WTC11 (cell line): ENCODE measurements around the gene KCNJ1. TPM values are rescaled to one million over a fixed set of nuclear protein-coding genes. Genes with fewer than 3 reads are reported as not detected.

ENCODE experiments used
- ATAC-seq: fragments of 200-7000 bp; cut with Tn5 transposase; 2 replicates; pipeline ENCODE4 v1.10.0; 2021; ENCODE audit warnings: mild to moderate bottlenecking, moderate library complexity
- CTCF ChIA-PET: fragments of 300-600 bp; sonication (Branson Sonifier 250); formaldehyde crosslinking; loops from one replicate; lab custom pipeline; 2021; ENCODE audit warnings: antibody characterized with exemption; lab: Charles Lee
- POLR2A ChIA-PET: fragments of 350-600 bp; sonication (Branson Sonifier 250); formaldehyde crosslinking; loops from one replicate; lab custom pipeline; 2021; ENCODE audit warnings: antibody characterized with exemption; lab: Charles Lee
- DNase-seq: peaks from one replicate; pipeline ENCODE4 v3.0.0; 2021; ENCODE audit warnings: low spot score
- H3K27ac Mint-ChIP-seq: 2 replicates; pipeline ENCODE4 v1.8.0; 2021; ENCODE audit warnings: mixed read lengths
- H3K27me3 Mint-ChIP-seq: 2 replicates; pipeline ENCODE4 v1.8.0; 2021; ENCODE audit warnings: low read depth, mild to moderate bottlenecking, moderate library complexity, mixed read lengths
- H3K36me3 Mint-ChIP-seq: 2 replicates; pipeline ENCODE4 v1.8.0; 2021; ENCODE audit warnings: mixed read lengths
- H3K4me1 Mint-ChIP-seq: 2 replicates; pipeline ENCODE4 v1.8.0; 2022; ENCODE audit warnings: mixed read lengths
- H3K4me3 Mint-ChIP-seq: 2 replicates; pipeline ENCODE4 v1.8.0; 2021; ENCODE audit warnings: mild to moderate bottlenecking, moderate library complexity, mixed read lengths
- H3K9me3 Mint-ChIP-seq: 2 replicates; pipeline ENCODE4 v1.8.0; 2021; ENCODE audit warnings: mixed read lengths
- ATF1 ChIP-seq: sonication (generic); formaldehyde crosslinking; IDR thresholded peaks from 2 replicates; pipeline ENCODE4 v1.8.1; 2023; ENCODE audit warnings: mild to moderate bottlenecking, moderate library complexity, missing genetic modification reagents
- CBFB ChIP-seq: sonication (generic); formaldehyde crosslinking; IDR thresholded peaks from 2 replicates; pipeline ENCODE4 v1.8.1; 2022; ENCODE audit warnings: mild to moderate bottlenecking, low read depth, missing genetic modification reagents
- CDX4 ChIP-seq: fragments of 250-450 bp; sonication (Bioruptor Pico); IDR thresholded peaks from 2 replicates; pipeline ENCODE4 v1.9.0; 2021; ENCODE audit warnings: moderate library complexity, mild to moderate bottlenecking, inconsistent platforms, borderline replicate concordance
- GABPB1 ChIP-seq: sonication (generic); formaldehyde crosslinking; IDR thresholded peaks from 2 replicates; pipeline ENCODE4 v1.8.1; 2023; ENCODE audit warnings: mild to moderate bottlenecking, missing genetic modification reagents
- HMGA2 ChIP-seq: fragments of 250-450 bp; sonication (Bioruptor Pico); IDR thresholded peaks from 2 replicates; pipeline ENCODE4 v1.4.0; 2021; ENCODE audit warnings: mild to moderate bottlenecking, moderate library complexity
- IRF2 ChIP-seq: sonication (generic); formaldehyde crosslinking; IDR thresholded peaks from 2 replicates; pipeline ENCODE4 v1.8.0; 2022; ENCODE audit warnings: low read depth, missing genetic modification reagents, borderline replicate concordance
- JAZF1 ChIP-seq: fragments of 250-450 bp; sonication (Bioruptor Pico); IDR thresholded peaks from 2 replicates; pipeline ENCODE4 v1.9.0; 2021; ENCODE audit warnings: moderate library complexity, mild to moderate bottlenecking, inconsistent platforms
- MLX ChIP-seq: sonication (generic); formaldehyde crosslinking; IDR thresholded peaks from 2 replicates; pipeline ENCODE4 v1.8.1; 2023; ENCODE audit warnings: mild to moderate bottlenecking, missing genetic modification reagents, moderate library complexity
- NFATC4 ChIP-seq: fragments of 250-450 bp; sonication (Bioruptor Pico); IDR thresholded peaks from 2 replicates; pipeline ENCODE4 v1.9.0; 2021; ENCODE audit warnings: mild to moderate bottlenecking
- NR2C2 ChIP-seq: sonication (generic); formaldehyde crosslinking; IDR thresholded peaks from 2 replicates; pipeline ENCODE4 v1.8.0; 2022; ENCODE audit warnings: mild to moderate bottlenecking, missing genetic modification reagents
- PREB ChIP-seq: sonication (generic); formaldehyde crosslinking; IDR thresholded peaks from 2 replicates; pipeline ENCODE4 v1.8.1; 2022; ENCODE audit warnings: mild to moderate bottlenecking, missing genetic modification reagents, moderate library complexity, borderline replicate concordance
- STAT6 ChIP-seq: sonication (generic); formaldehyde crosslinking; conservative IDR thresholded peaks from 2 replicates; pipeline ENCODE4 v1.8.1; 2023; ENCODE audit warnings: mild to moderate bottlenecking, low read depth, missing genetic modification reagents, moderate library complexity
- TP53 ChIP-seq: sonication (generic); formaldehyde crosslinking; IDR thresholded peaks from 2 replicates; pipeline ENCODE4 v1.8.1; 2023; ENCODE audit warnings: mild to moderate bottlenecking, missing genetic modification reagents
- USF1 ChIP-seq: sonication (generic); formaldehyde crosslinking; IDR thresholded peaks from 2 replicates; pipeline ENCODE4 v1.8.0; 2022; ENCODE audit warnings: mild to moderate bottlenecking, missing genetic modification reagents
- ZNF263 ChIP-seq: sonication (generic); formaldehyde crosslinking; IDR thresholded peaks from 2 replicates; pipeline ENCODE4 v1.8.1; 2022; ENCODE audit warnings: low read depth, mild to moderate bottlenecking, moderate library complexity, missing genetic modification reagents
- ZNF671 ChIP-seq: fragments of 250-450 bp; sonication (Bioruptor Pico); IDR thresholded peaks from 2 replicates; pipeline ENCODE4 v1.8.0; 2021; ENCODE audit warnings: mild to moderate bottlenecking
- total RNA-seq: library from RNA; stranded (reverse); gene quantifications from 3 replicates; pipeline ENCODE4 v1.2.3, GENCODE V29; 2021
- TF ChIP-seq, protein P1 (sequence below): sonication (generic); formaldehyde crosslinking; IDR thresholded peaks from 2 replicates; pipeline ENCODE4 v1.8.0; 2023; ENCODE audit warnings: missing genetic modification reagents
- TF ChIP-seq, protein P2 (sequence below): sonication (generic); formaldehyde crosslinking; IDR thresholded peaks from 2 replicates; pipeline ENCODE4 v1.8.0; 2022; ENCODE audit warnings: mild to moderate bottlenecking, missing genetic modification reagents
- TF ChIP-seq, protein P3 (sequence below): sonication (generic); formaldehyde crosslinking; IDR thresholded peaks from 2 replicates; pipeline ENCODE4 v1.8.0; 2023; ENCODE audit warnings: mild to moderate bottlenecking, missing genetic modification reagents
- TF ChIP-seq, protein P4 (sequence below): fragments of 250-450 bp; sonication (Bioruptor Pico); IDR thresholded peaks from 2 replicates; pipeline ENCODE4 v1.9.0; 2021; ENCODE audit warnings: mild to moderate bottlenecking
- TF ChIP-seq, protein P5 (sequence below): fragments of 250-450 bp; sonication (Bioruptor Pico); IDR thresholded peaks from 2 replicates; pipeline ENCODE4 v2.1.2; 2022; ENCODE audit warnings: mild to moderate bottlenecking, moderate library complexity

Gene KCNJ1
- total RNA-seq, 1 experiment from 2014 or later: 0.24 TPM

DNA sequence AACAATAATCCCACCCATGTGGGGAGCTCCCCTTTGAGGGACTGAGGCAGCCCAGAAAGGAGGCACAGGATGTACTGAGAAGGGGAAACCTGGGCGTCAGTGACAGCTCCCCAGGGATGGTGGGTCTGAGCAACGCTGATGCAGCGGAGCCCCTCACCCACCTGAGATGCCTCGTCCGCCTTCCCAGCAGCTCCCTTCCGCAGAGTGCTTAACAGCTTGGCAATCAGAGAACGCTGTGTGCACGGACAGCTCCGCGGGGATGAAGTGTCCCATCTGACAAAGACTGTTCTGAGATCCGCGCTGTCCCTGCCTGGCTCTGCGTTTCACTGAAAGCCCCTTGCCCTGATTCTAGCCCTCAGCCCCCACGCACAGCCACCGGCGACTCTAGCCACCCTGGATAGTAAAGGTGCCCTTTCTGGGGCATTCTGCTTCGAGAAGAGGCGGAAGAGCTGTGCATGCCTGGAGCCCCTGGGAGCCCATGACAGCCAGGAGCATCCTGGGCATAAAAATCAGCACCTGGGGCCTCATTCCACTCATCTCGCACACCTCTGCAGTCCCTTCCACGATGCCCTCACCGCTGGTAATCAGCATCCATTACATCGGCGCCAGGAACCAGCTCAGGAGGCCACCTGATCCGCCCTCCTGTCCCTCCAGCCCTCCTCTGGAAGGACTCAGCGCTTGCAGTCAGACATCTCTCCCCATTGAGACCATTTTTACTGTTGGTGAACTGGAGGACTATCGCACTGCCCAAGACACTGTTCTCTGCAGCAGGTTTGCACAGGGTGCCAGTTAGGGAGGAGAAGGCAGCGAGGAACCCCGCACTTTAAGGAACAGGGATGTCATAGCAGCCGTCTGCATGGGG lies 34.8 kb upstream of the KCNJ1 start:
- Mint-ChIP-seq H3K27me3 (peaks cover 92% of the 10 kb centered on the region), H3K36me3 (no peaks in the 10 kb centered on the region), H3K27ac (no peak overlapping the region), H3K9me3 (no peaks in the 10 kb centered on the region), H3K4me3 (peak overlapping the region; percentile 55), H3K4me1 (peaks cover 40% of the 10 kb centered on the region)
- DNase-seq: no peak
- CTCF ChIA-PET: interaction anchor here (0.9 to 10.5 kb wide), 9 partner anchors 13 to 777 kb away, joined by 3 to 245 read pairs (median 4); partner anchors contain the start of gene KCNJ5
- POLR2A ChIA-PET: interaction anchor here (0.6 to 1.5 kb wide), 4 partner anchors 9 to 243 kb away, joined by 3 to 8 read pairs (median 3); partner anchors contain the start of gene KCNJ5
- no peak for TF ChIP-seq IRF2 (CRISPR knock-in tag)
- TF ChIP-seq TP53 (CRISPR knock-in tag): no peak
- TF ChIP-seq, protein P1, sequence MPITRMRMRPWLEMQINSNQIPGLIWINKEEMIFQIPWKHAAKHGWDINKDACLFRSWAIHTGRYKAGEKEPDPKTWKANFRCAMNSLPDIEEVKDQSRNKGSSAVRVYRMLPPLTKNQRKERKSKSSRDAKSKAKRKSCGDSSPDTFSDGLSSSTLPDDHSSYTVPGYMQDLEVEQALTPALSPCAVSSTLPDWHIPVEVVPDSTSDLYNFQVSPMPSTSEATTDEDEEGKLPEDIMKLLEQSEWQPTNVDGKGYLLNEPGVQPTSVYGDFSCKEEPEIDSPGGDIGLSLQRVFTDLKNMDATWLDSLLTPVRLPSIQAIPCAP (CRISPR knock-in tag): no peak
- no peak for TF ChIP-seq ATF1
- no peak for TF ChIP-seq NFATC4 (CRISPR knock-in tag)
- TF ChIP-seq, protein P2, sequence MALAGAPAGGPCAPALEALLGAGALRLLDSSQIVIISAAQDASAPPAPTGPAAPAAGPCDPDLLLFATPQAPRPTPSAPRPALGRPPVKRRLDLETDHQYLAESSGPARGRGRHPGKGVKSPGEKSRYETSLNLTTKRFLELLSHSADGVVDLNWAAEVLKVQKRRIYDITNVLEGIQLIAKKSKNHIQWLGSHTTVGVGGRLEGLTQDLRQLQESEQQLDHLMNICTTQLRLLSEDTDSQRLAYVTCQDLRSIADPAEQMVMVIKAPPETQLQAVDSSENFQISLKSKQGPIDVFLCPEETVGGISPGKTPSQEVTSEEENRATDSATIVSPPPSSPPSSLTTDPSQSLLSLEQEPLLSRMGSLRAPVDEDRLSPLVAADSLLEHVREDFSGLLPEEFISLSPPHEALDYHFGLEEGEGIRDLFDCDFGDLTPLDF: no peak
- no peak for TF ChIP-seq HMGA2
- TF ChIP-seq, protein P3, sequence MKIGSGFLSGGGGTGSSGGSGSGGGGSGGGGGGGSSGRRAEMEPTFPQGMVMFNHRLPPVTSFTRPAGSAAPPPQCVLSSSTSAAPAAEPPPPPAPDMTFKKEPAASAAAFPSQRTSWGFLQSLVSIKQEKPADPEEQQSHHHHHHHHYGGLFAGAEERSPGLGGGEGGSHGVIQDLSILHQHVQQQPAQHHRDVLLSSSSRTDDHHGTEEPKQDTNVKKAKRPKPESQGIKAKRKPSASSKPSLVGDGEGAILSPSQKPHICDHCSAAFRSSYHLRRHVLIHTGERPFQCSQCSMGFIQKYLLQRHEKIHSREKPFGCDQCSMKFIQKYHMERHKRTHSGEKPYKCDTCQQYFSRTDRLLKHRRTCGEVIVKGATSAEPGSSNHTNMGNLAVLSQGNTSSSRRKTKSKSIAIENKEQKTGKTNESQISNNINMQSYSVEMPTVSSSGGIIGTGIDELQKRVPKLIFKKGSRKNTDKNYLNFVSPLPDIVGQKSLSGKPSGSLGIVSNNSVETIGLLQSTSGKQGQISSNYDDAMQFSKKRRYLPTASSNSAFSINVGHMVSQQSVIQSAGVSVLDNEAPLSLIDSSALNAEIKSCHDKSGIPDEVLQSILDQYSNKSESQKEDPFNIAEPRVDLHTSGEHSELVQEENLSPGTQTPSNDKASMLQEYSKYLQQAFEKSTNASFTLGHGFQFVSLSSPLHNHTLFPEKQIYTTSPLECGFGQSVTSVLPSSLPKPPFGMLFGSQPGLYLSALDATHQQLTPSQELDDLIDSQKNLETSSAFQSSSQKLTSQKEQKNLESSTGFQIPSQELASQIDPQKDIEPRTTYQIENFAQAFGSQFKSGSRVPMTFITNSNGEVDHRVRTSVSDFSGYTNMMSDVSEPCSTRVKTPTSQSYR: no peak
- no peak for TF ChIP-seq GABPB1 (CRISPR knock-in tag)
- no peak for TF ChIP-seq ZNF263 (CRISPR knock-in tag)
- TF ChIP-seq STAT6 (CRISPR knock-in tag): no peak
- ATAC-seq: peak; percentile 10

DNA sequence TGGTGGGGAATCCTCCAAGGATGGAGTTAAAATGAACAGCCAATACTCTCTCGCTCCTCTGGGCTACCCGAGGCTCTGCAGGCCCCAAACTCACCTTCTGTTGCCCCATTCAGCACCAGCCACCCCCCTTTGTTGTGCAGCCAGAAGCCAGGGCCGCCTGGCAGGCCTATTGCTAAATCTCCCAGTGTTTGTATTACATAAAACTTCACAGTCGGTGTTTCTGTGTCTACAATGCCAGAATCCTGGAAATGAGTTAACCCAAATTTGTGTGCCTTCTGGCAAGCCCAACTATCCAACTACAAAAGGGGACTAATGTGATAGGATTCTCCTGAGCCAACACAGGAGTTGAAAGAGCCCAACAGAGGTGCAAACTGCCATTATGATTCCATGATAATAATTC lies 33.4 kb upstream of the KCNJ1 start:
- ATAC-seq (no peak), DNase-seq (no peak)
- Mint-ChIP-seq H3K4me3 (no peak overlapping the region), H3K4me1 (peaks cover 37% of the 10 kb centered on the region), H3K27ac (no peak overlapping the region), H3K36me3 (no peaks in the 10 kb centered on the region), H3K27me3 (peaks cover 92% of the 10 kb centered on the region), H3K9me3 (no peaks in the 10 kb centered on the region)
- ChIA-PET CTCF (no interaction called here), POLR2A (no interaction called here)
- TF ChIP-seq MLX (no peak), USF1 (CRISPR knock-in tag) (no peak), NR2C2 (CRISPR knock-in tag) (no peak), ZNF671 (no peak), PREB (CRISPR knock-in tag) (no peak), JAZF1 (CRISPR knock-in tag) (no peak), CDX4 (CRISPR knock-in tag) (no peak), CBFB (no peak)
- TF ChIP-seq, protein P4, sequence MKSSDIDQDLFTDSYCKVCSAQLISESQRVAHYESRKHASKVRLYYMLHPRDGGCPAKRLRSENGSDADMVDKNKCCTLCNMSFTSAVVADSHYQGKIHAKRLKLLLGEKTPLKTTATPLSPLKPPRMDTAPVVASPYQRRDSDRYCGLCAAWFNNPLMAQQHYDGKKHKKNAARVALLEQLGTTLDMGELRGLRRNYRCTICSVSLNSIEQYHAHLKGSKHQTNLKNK (CRISPR knock-in tag): no peak
- TF ChIP-seq, protein P5, sequence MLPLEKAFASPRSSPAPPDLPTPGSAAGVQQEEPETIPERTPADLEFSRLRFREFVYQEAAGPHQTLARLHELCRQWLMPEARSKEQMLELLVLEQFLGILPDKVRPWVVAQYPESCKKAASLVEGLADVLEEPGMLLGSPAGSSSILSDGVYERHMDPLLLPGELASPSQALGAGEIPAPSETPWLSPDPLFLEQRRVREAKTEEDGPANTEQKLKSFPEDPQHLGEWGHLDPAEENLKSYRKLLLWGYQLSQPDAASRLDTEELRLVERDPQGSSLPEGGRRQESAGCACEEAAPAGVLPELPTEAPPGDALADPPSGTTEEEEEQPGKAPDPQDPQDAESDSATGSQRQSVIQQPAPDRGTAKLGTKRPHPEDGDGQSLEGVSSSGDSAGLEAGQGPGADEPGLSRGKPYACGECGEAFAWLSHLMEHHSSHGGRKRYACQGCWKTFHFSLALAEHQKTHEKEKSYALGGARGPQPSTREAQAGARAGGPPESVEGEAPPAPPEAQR (CRISPR knock-in tag): no peak
